Measurements from ENCODE around the gene PGS1.

Gene PGS1

GRCh38 chr17:78422872-78423588, 44.6 kb downstream of the PGS1 start:
- in situ Hi-C loops (cut with MboI; ENCODE audit: low sequenced_read_pairs), result loop anchor here (10.0 kb wide), 1 partner anchor 58 kb away; the partner anchor contains the start of gene SOCS3

DNA sequence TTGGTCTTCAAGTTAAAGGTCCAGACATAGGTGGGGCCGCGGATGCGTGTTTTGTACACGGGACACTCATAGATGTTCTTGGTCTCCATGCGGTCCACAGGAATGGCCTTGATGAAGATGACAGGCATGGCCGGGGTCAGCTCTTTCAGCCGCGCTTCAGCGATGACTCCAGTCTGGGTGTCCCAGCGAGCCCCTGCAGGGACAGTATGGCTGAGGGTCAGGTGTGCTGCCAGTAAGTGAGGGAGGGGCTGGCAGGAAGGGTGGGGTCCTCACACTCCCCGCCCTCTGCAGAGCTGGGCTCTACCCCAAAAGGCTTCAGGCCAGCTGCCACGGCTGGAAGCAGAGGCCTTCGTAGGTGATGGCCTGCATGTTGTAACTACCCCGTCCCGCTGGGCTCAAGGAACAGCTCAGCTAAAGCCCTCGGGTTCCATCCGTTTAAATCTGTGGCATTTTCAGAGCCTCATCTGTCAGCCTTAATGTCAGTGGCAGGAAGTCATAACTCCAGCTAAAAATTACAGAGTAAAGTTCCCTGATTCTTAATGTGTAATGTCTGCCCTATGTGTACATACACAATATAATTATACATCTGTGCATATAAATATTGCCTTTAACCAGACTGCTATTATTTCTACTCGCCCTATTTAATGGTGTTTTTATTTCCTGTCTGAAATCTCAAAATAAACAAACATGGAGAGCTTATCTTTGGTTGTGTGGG, 45.7 kb downstream of the PGS1 start:
- in situ Hi-C loops (cut with MboI; ENCODE audit: low sequenced_read_pairs), result loop anchor here (10.0 kb wide), 1 partner anchor 59 kb away; the partner anchor contains the start of gene SOCS3

DNA sequence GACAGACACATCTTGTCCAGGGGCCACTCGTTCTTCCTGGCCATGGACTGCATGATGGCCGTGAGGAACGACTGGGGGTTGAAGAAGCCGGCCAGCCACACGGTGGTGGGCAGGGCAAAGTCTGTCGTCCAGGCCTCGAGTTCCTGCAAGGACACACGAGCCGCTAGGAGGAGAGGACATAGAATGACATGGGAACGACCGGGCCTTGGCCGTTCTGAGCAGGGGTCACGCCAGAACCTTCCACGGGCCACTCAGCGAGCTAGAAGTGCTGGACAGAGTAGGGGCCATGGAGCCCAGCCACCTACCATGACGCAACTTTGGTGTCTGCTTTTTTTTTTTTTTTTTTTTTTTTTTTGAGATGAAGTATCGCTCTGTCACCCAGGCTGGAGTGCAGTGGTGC, 47.0 kb downstream of the PGS1 start:
- in situ Hi-C loops (cut with MboI; ENCODE audit: low sequenced_read_pairs), result loop anchor here (10.0 kb wide), 1 partner anchor 61 kb away; the partner anchor contains the start of gene SOCS3

GRCh38 chr17:78426293-78426879, 47.9 kb downstream of the PGS1 start:
- in situ Hi-C loops (cut with MboI; ENCODE audit: low sequenced_read_pairs), result loop anchor here (10.0 kb wide), 1 partner anchor 62 kb away; the partner anchor contains the start of gene SOCS3

- in situ Hi-C loops (cut with MboI; ENCODE audit: low sequenced_read_pairs), result loop anchor here (10.0 kb wide), 1 partner anchor 62 kb away; the partner anchor contains the start of gene SOCS3
Observed at GRCh38 chr17:78427140-78427539, 48.7 kb downstream of the PGS1 start.

DNA sequence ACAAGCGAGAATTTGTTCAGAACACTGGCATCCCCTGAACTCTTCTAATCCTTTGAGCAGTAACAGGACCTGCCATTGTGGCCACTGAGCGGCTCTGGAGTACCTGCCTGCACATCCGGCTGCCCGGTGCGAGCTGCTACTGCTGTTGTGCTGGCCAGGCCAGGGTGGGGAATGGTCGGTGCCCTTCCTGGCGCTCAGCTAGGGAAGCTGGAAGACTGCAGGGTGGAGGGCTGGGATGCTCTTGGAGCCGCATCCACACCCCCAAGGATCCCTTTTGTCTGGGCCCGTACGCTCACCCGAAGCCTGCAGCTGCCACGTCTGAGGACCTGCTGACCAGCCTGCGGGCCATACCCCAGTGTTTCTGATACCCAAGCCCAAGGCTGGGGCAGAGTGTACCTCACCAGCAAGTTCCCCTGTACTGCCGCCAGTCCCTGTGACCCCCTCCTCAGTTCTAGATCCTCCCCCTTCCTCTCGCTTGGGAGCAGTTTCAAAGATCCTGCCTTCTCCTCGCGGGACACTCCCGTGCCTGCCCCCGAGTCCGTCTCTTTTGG, 49.7 kb downstream of the PGS1 start:
- in situ Hi-C loops (cut with MboI; ENCODE audit: low sequenced_read_pairs), result loop anchor here (10.0 kb wide), 1 partner anchor 63 kb away; the partner anchor contains the start of gene SOCS3

DNA sequence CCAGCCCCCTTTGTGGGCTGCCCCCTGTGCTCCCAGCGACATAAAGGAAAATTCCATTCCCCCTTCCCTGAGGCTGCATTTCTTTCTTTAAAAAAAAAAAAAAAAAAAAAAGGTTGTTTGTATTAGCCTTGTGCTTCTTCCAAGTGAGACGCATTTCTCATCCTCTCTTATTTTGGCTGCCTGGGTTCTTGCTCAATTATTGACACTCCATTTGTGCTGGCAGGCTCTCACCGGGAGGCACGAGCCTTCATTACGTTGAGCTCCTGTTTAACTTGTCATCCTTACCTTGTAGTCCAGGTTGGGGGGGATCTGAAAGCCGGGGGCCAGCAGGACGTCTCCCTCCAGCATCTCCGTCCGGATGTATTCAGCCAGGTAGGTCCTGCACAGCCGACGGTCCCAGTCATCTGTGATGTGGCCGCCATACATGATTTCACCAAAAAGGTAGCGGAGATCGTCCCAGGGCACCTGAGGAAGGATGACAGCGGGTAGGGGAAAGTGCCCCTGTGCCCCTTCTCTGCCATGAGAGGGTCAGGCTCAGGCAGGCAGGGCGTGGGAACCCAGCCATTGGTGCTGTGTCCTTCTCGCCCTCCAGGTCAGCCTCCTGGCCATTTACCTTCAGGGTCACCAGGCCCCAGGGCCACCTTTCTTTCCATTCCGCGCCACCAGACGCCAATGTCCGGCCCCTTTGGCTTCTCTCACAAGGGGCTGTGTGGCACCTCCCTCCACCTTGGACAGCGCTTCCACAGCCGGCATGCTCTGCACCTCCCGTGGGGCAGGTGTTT, 50.6 kb downstream of the PGS1 start:
- in situ Hi-C loops (cut with MboI; ENCODE audit: low sequenced_read_pairs), result loop anchor here (10.0 kb wide), 1 partner anchor 64 kb away; the partner anchor contains the start of gene SOCS3

DNA sequence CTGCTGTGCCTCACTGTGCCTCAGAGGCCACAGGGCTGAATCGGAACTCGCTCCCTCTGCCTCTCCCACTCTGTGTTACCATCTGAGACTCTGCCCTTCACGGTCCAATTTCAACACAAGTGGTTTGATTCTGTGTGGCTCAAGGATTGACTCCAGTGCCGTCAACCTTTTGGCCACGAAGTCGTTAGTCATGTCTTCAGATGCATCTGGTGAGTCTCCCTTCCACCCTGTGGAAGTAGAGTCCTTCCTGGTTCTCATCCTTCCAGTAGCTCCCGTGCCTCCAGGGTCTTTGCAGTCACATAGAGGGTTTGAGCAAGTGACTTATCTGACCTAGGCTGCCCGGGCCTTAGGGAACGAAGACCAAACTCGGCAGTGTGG, 51.2 kb downstream of the PGS1 start:
- in situ Hi-C loops (cut with MboI; ENCODE audit: low sequenced_read_pairs), result loop anchor here (10.0 kb wide), 1 partner anchor 65 kb away; the partner anchor contains the start of gene SOCS3

DNA sequence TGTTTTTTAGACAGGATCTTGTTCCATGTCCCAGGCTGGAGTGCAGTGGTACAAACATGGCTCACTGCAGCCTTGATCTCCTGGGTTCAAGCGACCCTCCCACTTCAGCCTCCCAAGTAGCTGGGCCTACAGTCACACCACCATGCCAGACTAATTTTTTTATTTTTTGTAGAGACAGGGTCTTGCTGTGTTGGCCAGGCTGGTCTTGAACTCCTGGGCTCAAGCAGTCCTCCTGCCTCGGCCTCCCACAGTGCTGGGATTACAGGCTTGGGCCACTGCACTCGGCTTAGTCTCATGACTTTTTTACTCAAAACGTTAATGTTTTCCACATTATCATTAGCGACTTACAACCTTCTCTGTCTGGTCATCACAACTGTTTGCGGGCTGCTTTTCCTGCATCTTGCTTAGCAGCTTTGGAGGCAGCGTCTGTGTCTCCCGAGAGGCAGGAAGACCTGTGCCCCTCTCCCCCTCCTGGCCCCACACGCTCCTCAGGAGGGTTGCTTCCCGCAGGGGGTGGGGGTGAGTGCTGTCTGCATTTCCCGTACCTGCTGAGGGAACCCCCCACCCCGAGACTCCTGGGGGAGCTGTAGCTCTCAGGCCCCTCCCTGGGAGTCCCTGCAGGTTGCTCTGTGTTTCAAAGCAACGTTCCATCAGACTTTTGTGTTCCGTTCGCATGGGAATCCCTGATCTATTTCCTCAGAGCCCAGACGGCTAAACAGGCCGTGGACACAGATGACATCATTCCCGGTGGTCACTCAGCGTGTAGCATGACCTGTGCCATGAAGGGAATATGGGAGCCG, 52.6 kb downstream of the PGS1 start:
- in situ Hi-C loops (cut with MboI; ENCODE audit: low sequenced_read_pairs), result no loop called here

DNA sequence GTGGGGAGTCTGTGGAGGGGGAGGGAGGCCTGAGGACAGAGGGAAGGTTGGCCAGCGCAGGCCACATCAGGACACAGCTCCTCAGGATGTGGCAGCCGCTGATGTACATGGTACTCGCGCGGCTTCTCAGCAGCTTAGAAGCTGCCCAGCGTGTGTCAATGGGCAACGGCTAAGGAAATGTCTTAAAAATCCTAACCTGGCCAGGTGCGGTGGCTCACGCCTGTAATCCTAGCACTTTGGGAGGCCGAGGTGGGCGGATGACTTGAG, 53.2 kb downstream of the PGS1 start:
- in situ Hi-C loops (cut with MboI; ENCODE audit: low sequenced_read_pairs), result no loop called here

DNA sequence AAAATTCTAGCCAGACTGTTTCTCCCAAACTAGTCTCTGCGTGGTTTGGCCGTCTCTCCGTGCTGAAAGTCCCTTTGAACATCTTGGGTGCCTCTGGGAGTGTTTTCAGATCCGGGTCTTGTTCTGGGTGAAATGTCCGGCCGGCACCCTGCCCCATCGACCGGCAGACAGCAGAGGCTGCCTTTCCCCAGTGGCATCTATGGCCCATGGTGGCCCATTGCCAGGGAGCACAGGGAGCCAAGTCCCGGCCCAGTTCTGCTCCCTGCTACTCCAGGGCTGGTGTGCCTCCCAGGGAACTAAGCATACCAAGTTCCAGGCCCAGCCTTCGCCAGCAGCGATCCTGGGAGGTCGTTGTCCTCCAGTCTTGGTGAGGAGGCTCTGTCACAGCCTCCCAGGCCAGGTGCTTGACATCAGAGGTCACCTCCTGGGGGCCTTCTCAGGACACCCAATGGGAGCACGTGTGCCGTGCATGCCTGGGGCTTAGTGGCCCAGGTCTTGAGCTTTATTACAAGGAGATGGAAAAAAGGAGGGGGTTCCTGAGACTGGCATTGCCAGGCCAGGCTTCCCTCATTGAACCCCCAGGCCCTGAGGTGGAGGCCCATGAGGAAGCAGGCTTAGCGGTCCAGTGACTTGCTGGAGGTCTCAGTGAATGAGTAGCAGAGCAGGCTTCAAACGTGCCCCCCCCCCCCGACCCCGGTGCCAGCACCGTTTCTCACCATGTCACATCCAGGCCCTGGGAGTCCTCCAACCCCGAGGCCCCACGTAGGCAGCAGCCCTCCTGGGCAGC, 54.0 kb downstream of the PGS1 start:
- in situ Hi-C loops (cut with MboI; ENCODE audit: low sequenced_read_pairs), result no loop called here

DNA sequence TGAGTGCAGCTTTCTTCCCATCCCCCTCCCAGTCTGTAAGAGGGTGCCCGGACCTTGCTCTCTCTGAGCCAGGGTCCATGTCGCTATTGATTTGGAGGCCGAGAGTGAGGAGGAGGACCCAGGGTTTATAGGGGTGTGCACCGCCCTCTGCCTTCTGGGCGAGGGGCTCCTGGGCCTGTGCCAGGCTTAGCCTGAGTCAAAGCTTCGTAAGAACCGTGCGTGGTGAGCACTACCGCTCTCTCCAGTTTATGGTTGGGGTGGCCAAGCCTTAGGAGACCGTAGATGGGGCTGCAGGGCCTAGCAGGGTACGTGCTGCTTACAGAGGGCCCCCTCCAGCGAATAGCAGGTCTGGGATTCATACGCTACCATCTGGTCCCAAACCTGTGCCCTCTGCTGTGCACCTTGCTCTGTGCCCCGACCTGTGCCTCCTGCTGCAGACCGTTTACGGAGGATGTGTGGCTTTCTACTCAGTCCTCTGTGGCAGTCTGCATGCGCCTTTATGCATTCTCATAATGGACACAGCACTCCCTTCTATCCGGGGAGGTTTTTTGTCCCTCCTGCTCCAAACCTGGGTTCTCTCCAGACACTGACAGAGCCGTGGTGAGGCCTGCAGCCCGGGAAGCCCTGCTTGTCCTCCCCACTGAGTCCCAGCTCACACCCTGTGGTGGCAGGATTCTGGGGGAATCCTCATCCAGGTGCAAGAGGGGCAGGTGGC, 54.7 kb downstream of the PGS1 start:
- in situ Hi-C loops (cut with MboI; ENCODE audit: low sequenced_read_pairs), result no loop called here

GRCh38 chr17:78433780-78434335, 55.4 kb downstream of the PGS1 start:
- in situ Hi-C loops (cut with MboI; ENCODE audit: low sequenced_read_pairs), result no loop called here

DNA sequence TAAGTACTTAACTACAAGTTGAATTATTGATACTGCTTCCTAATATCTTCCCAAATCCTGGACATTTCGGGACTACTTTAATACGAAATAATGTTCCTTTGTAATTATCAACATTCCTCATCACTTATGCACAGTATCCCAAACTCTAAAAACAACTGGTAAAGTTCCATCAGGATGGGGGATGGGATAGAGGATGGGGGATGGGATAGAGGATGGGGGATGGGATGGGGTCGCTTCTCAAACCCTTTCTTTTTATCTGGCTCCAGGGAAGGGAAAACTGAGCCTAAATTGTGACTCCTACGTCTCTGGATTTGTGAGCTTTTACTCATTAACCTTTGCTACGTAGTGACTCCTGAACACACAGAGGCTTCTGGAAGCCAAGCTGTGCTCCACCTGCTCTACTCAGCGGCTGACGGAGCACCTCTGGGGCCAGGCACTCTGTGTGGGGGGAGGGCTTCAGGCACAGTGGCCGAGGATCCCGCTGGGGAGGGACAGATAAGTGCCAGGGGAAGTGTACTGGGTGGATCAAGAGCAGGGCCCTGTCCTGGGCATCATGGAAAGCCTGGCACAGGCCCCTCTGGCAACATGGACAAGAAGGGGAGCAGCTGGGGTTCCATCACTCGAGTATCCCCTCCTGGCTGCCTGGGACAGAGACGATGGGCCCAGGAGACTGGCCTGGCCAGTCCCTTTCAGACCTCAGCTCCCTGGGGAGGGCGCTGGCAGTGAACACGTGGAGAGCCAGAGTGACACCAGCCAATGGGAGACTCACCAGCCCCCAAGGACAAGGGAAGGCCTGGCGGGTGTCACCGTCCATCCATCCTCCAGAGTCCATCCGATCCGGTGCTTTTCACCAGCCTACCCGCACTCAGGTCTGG, 56.2 kb downstream of the PGS1 start:
- in situ Hi-C loops (cut with MboI; ENCODE audit: low sequenced_read_pairs), result no loop called here

DNA sequence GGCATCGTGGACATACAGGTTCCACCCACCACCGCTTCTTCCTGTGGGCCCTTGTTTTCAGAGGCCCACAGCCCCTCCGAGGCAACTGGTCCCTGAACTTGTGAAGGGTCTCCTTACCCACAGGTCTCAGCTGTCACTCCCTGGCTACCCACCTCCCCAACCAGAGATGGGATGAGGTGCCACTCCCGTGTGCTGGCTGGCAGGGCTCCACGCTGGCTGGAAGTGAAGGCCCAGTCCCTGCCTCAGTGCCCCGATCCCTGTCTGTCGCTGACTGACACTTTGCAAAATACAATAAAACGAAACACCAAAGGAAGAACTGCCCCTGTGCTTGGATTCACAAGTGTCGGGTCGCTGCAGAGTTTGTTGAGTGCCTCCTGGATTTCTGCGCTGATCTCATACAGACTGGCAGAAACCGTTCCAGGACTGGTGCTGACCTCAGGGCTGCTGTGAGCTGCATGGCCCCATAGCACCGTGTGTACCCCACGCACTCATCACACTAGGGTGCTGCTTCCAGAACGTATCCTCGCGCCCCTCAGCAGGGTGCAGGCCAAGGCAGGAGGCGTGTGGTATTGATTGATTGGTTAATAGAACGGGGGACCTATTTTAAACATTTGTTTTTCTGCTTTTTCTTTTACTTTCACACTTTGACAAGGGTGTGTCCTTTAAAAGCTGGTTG, 57.0 kb downstream of the PGS1 start:
- in situ Hi-C loops (cut with MboI; ENCODE audit: low sequenced_read_pairs), result no loop called here

GRCh38 chr17:78437508-78438169, 59.2 kb downstream of the PGS1 start:
- in situ Hi-C loops (cut with MboI; ENCODE audit: low sequenced_read_pairs), result no loop called here

Data from HL-60/S4 treated with phorbol 12-myristate 13-acetate at 8.2 ng/mL for 4 days and 3 days (cell line).